HepG2 (cell line): Measurements from ENCODE around the gene DTHD1. TPM values are rescaled to one million over a fixed set of nuclear protein-coding genes. Genes with fewer than 3 reads are reported as not detected.

Experiments used
- CBX2 ChIP-seq, 2 experiments: fragments of 200-600 bp in 1 of 2; sonication (generic); formaldehyde crosslinking in 1 of 2; IDR thresholded peaks; 2 replicates each; pipeline versions ENCODE4 v1.7.0 to v1.8.1; 2018 to 2022; ENCODE audit warnings: low read depth in 2 of 2, low read length in 1 of 2, mild to moderate bottlenecking in 1 of 2, missing genetic modification reagents in 1 of 2
- NR2F1 ChIP-seq, 2 experiments: fragments of 450-650 bp in 1 of 2; formaldehyde crosslinking in 1 of 2; IDR thresholded peaks; 2 replicates each; pipeline versions ENCODE4 v1.5.0 to v1.6.1; 2016 to 2020; ENCODE audit warnings: mild to moderate bottlenecking in 1 of 2, missing compliant biosample characterization in 1 of 2, missing genetic modification reagents in 1 of 2, moderate library complexity in 1 of 2
- ZSCAN20 ChIP-seq: sonication (generic); formaldehyde crosslinking; IDR thresholded peaks from 2 replicates; pipeline ENCODE4 v1.4.0; 2020; ENCODE audit warnings: missing genetic modification reagents, mild to moderate bottlenecking, borderline replicate concordance
- polyA plus RNA-seq, 8 experiments: library from polyadenylated mRNA; depleted of rRNA in 3 of 8; stranded (reverse) in 7 of 8; unstranded in 1 of 8; fragments of >200 nt; fragmentation: Illumina TruSeq in 4 of 8; extraction: Trizol in 4 of 8; gene quantifications; 2 replicates each; pipeline versions ENCODE4 v1.2.1 to v1.2.3, GENCODE V29; 2011 to 2016; ENCODE audit warnings: low read depth in 4 of 8, missing spikeins in 1 of 8, mixed read lengths in 1 of 8; ENCODE audit not compliant: insufficient read depth in 1 of 8
- total RNA-seq, 5 experiments: library from RNA; depleted of rRNA; stranded (reverse); fragments of >200 nt; fragmentation: Illumina TruSeq; extraction: Trizol; gene quantifications; 2 replicates each; pipeline ENCODE4 v1.2.3, GENCODE V29; 2016; ENCODE audit warnings: low read depth in 1 of 5
- TF ChIP-seq, protein P1 (sequence below): sonication (generic); formaldehyde crosslinking; IDR thresholded peaks from 2 replicates; pipeline ENCODE4 v1.5.0; 2020; ENCODE audit warnings: mild to moderate bottlenecking, missing genetic modification reagents

DTHD1 gene
- total and polyA plus RNA-seq, 2 of the 13 experiments (the other 11 are each of a cell fraction or from before 2014, with no cell fraction given): not detected

DNA sequence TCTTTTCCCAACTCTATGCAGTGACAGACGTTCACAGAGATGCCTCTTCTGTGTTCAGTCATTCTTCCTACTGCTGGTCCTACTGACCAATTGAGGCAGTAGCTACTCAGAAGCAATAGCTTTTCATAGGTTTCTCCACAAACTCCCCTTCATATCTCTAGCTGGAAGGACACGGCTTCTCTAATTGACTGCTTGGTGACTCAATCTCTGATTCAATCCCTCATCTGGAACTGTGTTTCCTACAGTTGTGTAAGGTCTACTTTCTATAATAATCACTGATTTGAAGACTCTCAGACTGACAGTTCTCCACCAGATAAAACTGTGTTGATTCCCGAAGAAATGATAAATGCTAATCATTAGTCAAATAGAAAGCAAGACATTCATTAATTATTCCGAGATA is 111.5 kb downstream of the DTHD1 start (continued):
- TF ChIP-seq, protein P1, sequence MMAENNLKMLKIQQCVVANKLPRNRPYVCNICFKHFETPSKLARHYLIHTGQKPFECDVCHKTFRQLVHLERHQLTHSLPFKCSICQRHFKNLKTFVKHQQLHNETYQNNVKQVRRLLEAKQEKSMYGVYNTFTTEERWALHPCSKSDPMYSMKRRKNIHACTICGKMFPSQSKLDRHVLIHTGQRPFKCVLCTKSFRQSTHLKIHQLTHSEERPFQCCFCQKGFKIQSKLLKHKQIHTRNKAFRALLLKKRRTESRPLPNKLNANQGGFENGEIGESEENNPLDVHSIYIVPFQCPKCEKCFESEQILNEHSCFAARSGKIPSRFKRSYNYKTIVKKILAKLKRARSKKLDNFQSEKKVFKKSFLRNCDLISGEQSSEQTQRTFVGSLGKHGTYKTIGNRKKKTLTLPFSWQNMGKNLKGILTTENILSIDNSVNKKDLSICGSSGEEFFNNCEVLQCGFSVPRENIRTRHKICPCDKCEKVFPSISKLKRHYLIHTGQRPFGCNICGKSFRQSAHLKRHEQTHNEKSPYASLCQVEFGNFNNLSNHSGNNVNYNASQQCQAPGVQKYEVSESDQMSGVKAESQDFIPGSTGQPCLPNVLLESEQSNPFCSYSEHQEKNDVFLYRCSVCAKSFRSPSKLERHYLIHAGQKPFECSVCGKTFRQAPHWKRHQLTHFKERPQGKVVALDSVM: no peak
- TF ChIP-seq ZSCAN20 (CRISPR knock-in tag): no peak
- TF ChIP-seq CBX2 (IDR thresholded peaks at IDR 0.05; ENCODE audit: low read depth, low read length): no peak
- no peak for TF ChIP-seq CBX2 (CRISPR knock-in tag; IDR thresholded peaks at IDR 0.05; ENCODE audit: low read depth)
- TF ChIP-seq NR2F1 (CRISPR knock-in tag; IDR thresholded peaks at IDR 0.05): no peak

Other genes with a start within 250 kb of the DTHD1 start
- gene ARAP2, start 37.1 kb upstream of the DTHD1 start, total RNA-seq (2016; rRNA removed; fragmentation: Illumina TruSeq; extraction: Trizol): 1.4 and 1.5 TPM in 2 replicates
- 0.16 and 0.37 TPM in 2 replicates for gene ARAP2, start 37.1 kb upstream of the DTHD1 start, polyA plus RNA-seq (2011; rRNA removed)